Hypothalamus (tissue), 51 donors: ENCODE results near the gene PDPN.

Experiments
- DNase-seq, 51 donors: peaks; one replicate each; lab custom pipeline; 2025; lab: John Stamatoyannopoulos, UW

Gene PDPN

GRCh38 chr1:13576926-13577325, 6.7 kb upstream of the PDPN start:
- no peak for DNase-seq

GRCh38 chr1:13577846-13578245, 5.8 kb upstream of the PDPN start:
- DNase-seq, result no peak

- no peak for DNase-seq
Observed at GRCh38 chr1:13581446-13581845, 2.2 kb upstream of the PDPN start.

DNA sequence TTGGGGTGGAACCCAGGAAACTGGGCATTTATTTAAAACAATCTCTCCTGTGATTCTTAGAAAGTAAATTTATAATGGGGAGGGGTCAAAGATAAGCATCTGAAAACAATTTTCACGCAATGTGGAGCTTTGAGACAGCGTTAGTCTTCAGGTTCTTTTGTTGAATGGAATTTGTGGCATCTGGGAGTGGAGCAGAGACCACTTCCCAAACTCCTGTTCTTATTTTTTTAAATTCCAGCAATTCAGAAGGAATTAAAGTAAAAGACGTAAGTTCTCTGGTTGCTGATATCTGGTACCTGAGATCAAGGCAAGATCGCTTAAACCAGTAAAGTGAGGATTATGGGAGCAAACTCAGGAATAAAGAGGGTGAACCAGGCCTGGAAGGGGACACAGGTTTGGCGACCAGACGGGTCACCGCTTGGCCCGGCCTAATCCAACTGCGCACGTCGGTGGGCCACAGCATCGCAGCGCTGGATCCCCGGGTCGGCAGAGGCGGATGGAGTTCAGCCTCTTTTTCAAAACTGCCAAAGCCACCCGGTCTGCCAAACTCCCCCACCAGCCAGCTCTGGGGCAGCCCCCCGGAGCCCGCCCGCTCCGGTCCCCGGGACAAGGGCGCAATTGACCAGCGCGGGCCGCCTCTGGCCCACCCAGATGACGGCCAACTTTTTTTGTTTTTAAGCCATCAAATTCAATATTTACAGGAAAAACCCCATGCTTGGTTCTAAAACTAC, 754 bp upstream of the PDPN start:
- peak in 1 of 51 donors; percentile 6 for DNase-seq

DNA sequence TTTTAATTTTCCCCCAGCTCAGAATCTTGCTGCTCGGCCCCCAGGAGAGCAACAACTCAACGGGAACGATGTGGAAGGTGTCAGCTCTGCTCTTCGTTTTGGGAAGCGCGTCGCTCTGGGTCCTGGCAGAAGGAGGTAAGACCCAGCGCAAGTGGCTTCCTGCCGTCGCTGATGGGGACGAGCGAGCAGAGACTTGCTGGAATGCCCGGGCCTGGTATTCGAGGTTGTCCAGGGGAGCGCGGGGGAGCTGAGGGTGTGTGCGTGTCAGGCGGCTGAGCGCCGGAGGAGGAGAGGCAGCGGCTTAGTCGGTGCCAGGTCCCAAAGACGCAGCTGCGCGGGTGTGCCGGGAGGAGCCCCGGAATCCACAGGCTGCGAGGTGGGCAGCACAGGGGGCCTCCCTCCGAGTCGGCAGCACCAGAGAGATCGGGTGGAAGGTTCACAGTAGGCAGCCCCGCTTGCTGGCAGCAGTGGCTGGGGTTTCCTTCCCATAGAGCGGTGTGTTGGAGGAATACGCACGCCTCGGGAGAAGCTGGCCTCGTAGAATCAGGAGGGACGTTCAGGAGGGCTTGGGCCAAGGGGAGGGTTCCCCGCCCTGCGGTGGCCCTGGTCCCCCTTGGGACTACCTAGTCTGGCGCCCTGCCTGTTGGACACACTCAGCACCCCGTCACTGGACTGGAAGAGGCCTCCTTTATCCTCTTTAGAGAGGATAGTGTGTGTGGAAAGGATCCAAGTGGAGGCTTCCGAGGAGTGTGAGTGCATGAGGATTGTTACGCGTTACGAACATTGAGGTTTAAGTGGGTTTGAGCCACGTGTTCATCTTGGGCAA, 547 bp downstream of the PDPN start:
- peak in 19 of 51 donors; percentile 12 to 49 (median 33) for DNase-seq

DNA sequence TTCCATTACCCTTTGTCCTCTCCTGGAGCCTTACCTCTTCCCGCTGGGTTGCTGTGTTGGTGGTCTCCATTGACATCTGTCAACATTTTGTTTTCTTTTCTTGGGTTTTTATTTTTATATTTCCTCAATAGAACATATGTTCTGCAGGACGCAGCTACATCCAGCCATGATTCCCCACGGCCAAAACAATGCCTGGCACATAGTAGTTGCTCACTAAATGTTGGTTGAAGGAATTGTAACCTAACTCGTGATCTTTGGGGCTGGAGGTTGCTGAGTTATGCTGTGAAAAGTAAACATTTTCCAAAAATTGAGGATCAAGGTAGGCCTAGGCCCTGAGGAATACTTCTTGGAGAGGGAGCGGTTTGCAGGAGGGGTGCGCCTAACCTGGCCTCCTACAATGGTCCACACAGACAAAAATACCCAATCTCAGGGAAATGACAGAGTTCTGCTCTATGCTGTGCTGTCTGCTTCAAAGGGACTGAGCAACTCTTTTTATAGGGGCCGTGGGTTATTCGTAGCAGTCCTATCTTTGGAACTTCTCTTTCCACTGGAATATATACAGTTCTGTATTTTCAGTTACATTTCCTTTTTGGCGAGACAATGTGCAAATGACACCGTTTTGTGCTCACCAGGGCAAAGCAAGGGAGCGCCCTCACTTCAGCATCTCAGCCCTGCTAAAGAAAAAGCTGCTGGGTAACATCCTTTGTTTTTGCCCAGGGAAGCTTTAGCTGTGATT, 1.4 kb downstream of the PDPN start:
- DNase-seq, result peak in 5 of 51 donors; percentile 19 to 44 (median 42)

GRCh38 chr1:13585612-13585991, 2.0 kb downstream of the PDPN start:
- peak in 13 of 51 donors; percentile 6 to 51 (median 35) for DNase-seq

- peak in 15 of 51 donors; percentile 7 to 51 (median 27) for DNase-seq
Observed at GRCh38 chr1:13586001-13586400, 2.4 kb downstream of the PDPN start.

DNA sequence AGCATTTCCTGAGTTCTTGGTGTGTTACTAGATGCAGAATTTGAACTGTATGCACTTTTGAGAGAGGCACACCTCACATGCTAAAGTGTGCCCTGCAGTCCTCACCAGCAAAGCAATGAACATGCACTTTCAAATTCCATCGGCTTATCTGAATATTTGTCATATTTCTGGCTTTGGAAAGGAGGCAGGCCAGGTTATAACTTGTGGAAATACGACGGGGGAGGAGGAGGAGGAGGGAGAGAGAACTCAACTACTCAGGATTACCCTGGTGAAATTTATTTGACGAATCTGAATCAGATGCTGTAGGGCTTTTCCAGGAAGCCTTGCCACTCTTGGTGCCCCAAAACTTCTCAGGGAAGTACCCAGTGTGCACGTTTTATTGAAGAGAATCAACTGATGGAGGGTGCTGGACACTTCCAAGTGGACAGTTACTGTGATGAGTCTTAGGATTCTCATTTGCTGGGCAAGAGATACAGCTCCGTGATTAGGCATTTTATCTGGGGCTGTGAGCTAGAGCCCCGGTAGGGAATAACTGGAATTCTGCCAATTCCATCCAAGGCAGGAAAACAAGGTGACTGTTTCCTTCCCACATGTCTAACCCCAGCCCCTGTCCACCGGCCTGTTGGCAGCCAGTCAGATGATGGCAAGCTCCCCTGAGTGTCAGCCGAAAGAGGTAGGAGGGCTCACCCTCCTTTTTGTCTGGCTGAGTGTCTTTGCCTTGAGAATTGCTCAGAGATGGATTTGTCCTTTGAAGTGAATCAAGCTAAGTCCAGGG, 3.8 kb downstream of the PDPN start:
- no peak for DNase-seq

GRCh38 chr1:13588946-13589796, 5.5 kb downstream of the PDPN start:
- no peak for DNase-seq

- peak in 2 of 51 donors; percentile 2 to 9 for DNase-seq
Observed at GRCh38 chr1:13590486-13590885, 6.9 kb downstream of the PDPN start.

- DNase-seq, result peak in 8 of 51 donors; percentile 7 to 62 (median 37)
Observed at GRCh38 chr1:13593511-13594131, 10.0 kb downstream of the PDPN start.

- DNase-seq, result no peak
Observed at GRCh38 chr1:13595411-13595810, 11.8 kb downstream of the PDPN start.

DNA sequence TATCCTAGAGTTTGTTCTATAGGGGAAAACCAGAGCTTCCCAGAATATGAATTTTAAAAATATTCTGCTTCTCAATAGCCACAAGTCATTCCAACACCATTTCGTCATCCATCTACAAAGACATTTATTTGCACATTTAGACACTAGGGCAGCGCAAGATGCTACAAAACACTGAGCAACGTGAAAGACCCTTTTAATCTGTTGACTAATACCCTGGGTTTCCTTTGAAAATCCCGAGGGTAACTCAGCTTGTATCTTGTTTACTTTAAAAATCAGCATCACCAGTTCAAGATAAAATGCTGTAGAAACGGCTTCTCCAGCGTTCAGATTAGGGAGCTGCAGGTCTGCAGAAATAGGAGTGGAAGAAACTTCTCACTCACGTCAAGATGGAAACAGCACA, 13.5 kb downstream of the PDPN start:
- no peak for DNase-seq

DNA sequence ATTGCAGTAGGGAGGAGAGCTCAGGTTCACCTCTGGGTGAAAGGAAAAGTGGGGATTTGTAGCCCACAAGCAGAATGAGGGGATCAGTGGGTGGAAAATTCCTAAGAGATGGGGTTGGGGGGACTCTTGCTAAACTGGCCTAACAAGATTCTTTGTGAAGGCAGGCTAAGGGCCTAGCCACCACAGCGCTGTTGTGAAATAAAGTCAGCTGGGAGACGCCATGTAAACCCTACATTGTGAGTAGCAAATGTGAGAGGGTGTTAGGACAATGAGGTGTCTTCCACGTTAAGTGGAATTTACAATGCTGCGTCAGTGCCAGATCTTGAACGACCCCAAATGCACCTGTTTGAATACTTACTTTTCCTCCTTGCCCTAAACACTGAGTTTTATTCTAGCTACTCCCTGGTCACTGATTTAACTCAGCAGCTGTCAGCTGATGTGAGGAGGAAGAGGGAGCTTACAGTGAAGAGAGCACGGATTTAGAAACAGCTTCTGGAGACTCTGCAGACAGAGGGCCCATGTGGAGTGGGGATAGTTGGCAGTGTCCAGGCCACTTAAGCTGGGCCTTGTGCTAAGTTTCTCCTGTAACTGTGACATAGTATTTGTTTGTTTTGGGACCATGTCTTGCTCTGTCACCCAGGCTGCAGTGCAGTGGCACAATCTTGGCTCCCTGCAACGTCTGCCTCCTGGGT, 17.3 kb downstream of the PDPN start:
- no peak for DNase-seq

GRCh38 chr1:13604176-13604575, 20.5 kb downstream of the PDPN start:
- DNase-seq, result no peak

DNA sequence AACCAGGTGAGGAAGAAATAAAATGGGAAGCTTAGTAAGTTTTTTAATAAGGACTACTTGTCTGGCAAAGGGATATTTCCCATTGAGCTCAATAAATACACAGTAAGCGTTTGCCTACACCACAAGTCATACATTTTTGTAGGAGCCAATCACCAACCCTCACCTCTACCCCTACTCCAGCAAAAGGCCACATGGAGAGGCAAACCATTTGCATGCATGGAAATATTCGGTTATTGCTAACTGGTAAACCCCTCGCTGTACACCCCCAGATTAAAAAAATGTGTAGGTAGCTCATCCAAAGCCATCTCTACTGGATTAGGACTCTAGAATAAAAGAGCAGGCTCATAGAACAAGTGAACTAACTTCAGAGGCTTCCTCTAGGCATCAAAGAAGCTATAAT, 21.1 kb downstream of the PDPN start:
- DNase-seq, result no peak

- no peak for DNase-seq
Observed at GRCh38 chr1:13605159-13605558, 21.5 kb downstream of the PDPN start.
